Measurements from ENCODE around the gene CFHR1.

DNA sequence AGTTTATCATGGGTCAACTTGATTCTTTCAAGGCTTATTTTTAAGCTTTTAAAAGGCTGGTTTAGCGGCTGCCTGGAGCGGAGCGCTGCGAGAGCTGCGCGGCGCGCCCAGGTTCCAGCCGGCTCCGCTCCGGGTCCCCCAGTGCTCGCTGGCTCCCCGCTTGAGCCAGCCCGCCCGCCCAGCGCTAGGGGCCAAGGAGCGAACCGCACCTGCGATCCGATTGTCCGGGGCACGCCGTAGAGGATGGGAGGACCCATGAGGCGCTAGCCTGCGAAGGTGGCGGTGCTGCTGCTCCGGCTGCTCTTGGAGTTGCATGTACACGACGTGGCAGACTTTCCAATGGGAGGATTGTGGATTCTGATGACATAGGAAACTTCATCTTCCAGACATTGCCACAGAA lies 58.4 kb downstream of the CFHR1 start:
- TF ChIP-seq CTCF (conservative IDR thresholded peaks at IDR 0.05; ENCODE audit: low read depth, low read length) (no peak), EZH2 (IDR thresholded peaks at IDR 0.05; ENCODE audit: low read length, unreplicated experiment) (no peak)

Measured in PC-3 (cell line).